Activated CD4-positive, alpha-beta memory T cell treated with anti-CD3 and anti-CD28 coated beads for 36 hours (primary cell): ENCODE measurements around the gene RAB8A. TPM values are rescaled to one million over a fixed set of nuclear protein-coding genes. Genes with fewer than 3 reads are reported as not detected.
A peak's percentile ranks its signal among the peaks of the same experiment; 100 is the strongest.
"Not testable (repeated sequence)": the region's sequence is repeated elsewhere in the genome, so short reads cannot be mapped to it uniquely, and the experiment has no call there.

Experiments used
- CTCF ChIA-PET: fragments of 350-600 bp; sonication (Branson Sonifier 250); formaldehyde crosslinking; loops from one replicate; lab custom pipeline; 2021; ENCODE audit warnings: antibody characterized with exemption, inconsistent platforms; lab: Charles Lee
- POLR2A ChIA-PET: fragments of 350-600 bp; sonication (Branson Sonifier 250); formaldehyde crosslinking; loops from one replicate; lab custom pipeline; 2021; ENCODE audit warnings: antibody characterized with exemption; lab: Charles Lee
- DNase-seq: peaks from one replicate; pipeline ENCODE4 v3.0.0-alpha.2; 2020
- H3K27ac Mint-ChIP-seq: one replicate; pipeline ENCODE4 v1.8.0; 2021; ENCODE audit warnings: mixed read lengths
- H3K27me3 Mint-ChIP-seq: one replicate; pipeline ENCODE4 v1.8.0; 2021; ENCODE audit warnings: mixed read lengths
- H3K36me3 Mint-ChIP-seq: one replicate; pipeline ENCODE4 v1.8.0; 2021; ENCODE audit warnings: mixed read lengths
- H3K4me1 Mint-ChIP-seq: one replicate; pipeline ENCODE4 v1.8.0; 2021; ENCODE audit warnings: low read depth, mixed read lengths
- H3K4me3 Mint-ChIP-seq: one replicate; pipeline ENCODE4 v1.8.0; 2021; ENCODE audit warnings: mild to moderate bottlenecking, mixed read lengths
- H3K9me3 Mint-ChIP-seq: one replicate; pipeline ENCODE4 v1.8.0; 2021; ENCODE audit warnings: mixed read lengths
- intact Hi-C: fragments of 100-400 bp; cut with micrococcal nuclease; formaldehyde crosslinking; loops from one replicate; pipeline ENCODE4 v1.15.1; 2023
- total RNA-seq, 2 experiments: library from RNA; stranded (reverse); gene quantifications; one replicate each; pipeline ENCODE4 v1.2.3, GENCODE V29; 2021

Gene RAB8A
- total RNA-seq, 2 experiments from 2014 or later = 146 to 154 TPM

GRCh38 chr19:16160445-16160942 is 48.8 kb downstream of the RAB8A start:
- Mint-ChIP-seq H3K9me3 (no peaks in the 10 kb centered on the region), H3K27ac (peak overlapping the region; percentile 23), H3K4me3 (no peak overlapping the region), H3K4me1 (peaks cover 18% of the 10 kb centered on the region), H3K27me3 (no peaks in the 10 kb centered on the region), H3K36me3 (peaks cover 20% of the 10 kb centered on the region)
- intact Hi-C loops = loop anchor here (5.0 kb wide), 1 partner anchor 43 kb away; no protein-coding TSS in a partner anchor
- no peak for DNase-seq
- ChIA-PET POLR2A (interaction anchor here (1.9 kb wide), 1 partner anchor 17 kb away, joined by 6 read pairs; the partner anchor contains the start of gene HSH2D), CTCF (interaction anchor here (1.1 kb wide), 1 partner anchor 20 kb away, joined by 3 read pairs; no protein-coding TSS in a partner anchor)

GRCh38 chr19:16160943-16161560 is 49.4 kb downstream of the RAB8A start:
- Mint-ChIP-seq H3K4me3 (no peak overlapping the region), H3K27me3 (no peaks in the 10 kb centered on the region), H3K36me3 (peaks cover 16% of the 10 kb centered on the region), H3K4me1 (peaks cover 18% of the 10 kb centered on the region), H3K27ac (peak overlapping the region; percentile 70), H3K9me3 (no peaks in the 10 kb centered on the region)
- ChIA-PET POLR2A (interaction anchor here (1.9 kb wide), 1 partner anchor 17 kb away, joined by 6 read pairs; the partner anchor contains the start of gene HSH2D), CTCF (interaction anchor here (1.1 kb wide), 1 partner anchor 20 kb away, joined by 3 read pairs; no protein-coding TSS in a partner anchor)
- intact Hi-C loops = loop anchor here (5.0 kb wide), 1 partner anchor 44 kb away; no protein-coding TSS in a partner anchor
- peak; percentile 67 for DNase-seq

GRCh38 chr19:16161840-16162239 is 50.2 kb downstream of the RAB8A start:
- H3K4me1 Mint-ChIP-seq = peaks cover 18% of the 10 kb centered on the region
- DNase-seq = peak; percentile 64
- intact Hi-C loops = loop anchor here (5.0 kb wide), 1 partner anchor 45 kb away; no protein-coding TSS in a partner anchor
- POLR2A ChIA-PET = interaction anchor here (0.7 to 1.9 kb wide), 2 partner anchors 9 to 18 kb away, joined by 4 to 6 read pairs; partner anchors contain the start of gene HSH2D
- H3K36me3 Mint-ChIP-seq = peaks cover 10% of the 10 kb centered on the region
- H3K27me3 Mint-ChIP-seq = no peaks in the 10 kb centered on the region
- peak overlapping the region; percentile 18 for H3K27ac Mint-ChIP-seq
- H3K4me3 Mint-ChIP-seq = no peak overlapping the region
- CTCF ChIA-PET = interaction anchor here (0.6 to 1.3 kb wide), 2 partner anchors 99 to 875 kb away, joined by 3 to 5 read pairs; no protein-coding TSS in a partner anchor
- H3K9me3 Mint-ChIP-seq = no peaks in the 10 kb centered on the region

DNA sequence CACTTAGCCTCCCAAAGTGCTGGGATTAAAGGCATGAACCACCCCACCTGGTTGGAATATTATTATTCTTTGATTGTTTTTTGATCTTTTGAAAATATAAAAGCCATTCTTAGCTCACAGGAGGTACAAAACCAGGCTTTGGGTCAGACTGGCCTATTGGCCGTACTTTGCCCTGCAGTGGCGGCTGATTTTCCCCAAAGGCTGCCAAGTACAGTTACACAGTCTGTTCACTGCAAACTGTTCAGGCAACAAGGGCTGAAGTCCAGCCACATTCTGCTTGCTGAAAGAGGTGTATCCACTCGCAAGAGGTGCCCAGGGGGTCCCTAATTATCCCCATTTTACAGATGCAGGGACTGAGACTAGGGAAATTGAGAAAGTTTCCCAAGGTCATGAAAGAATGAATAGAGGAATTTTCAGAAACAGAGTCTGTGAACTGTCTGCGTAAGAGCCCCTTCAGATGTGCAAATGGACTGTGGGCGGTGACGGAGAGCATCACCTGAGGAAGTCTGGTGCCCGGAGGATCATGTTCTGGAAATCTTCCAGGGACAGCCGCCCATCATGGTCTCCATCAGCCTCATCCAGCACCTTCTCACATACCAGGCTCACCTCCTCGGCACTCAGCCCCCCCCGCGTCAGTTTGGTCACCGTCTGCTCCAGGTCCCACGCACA is 52.7 kb downstream of the RAB8A start:
- H3K27ac Mint-ChIP-seq = no peak overlapping the region
- no peaks in the 10 kb centered on the region for H3K36me3 Mint-ChIP-seq
- DNase-seq = no peak
- ChIA-PET POLR2A (no interaction called here), CTCF (interaction anchor here (0.8 kb wide), 1 partner anchor 15 kb away, joined by 3 read pairs; no protein-coding TSS in a partner anchor)
- no peak overlapping the region for H3K4me3 Mint-ChIP-seq
- intact Hi-C loops = loop anchor here (5.0 kb wide), 1 partner anchor 47 kb away; no protein-coding TSS in a partner anchor
- peaks cover 5% of the 10 kb centered on the region for H3K9me3 Mint-ChIP-seq
- H3K4me1 Mint-ChIP-seq = peaks cover 24% of the 10 kb centered on the region
- no peaks in the 10 kb centered on the region for H3K27me3 Mint-ChIP-seq

DNA sequence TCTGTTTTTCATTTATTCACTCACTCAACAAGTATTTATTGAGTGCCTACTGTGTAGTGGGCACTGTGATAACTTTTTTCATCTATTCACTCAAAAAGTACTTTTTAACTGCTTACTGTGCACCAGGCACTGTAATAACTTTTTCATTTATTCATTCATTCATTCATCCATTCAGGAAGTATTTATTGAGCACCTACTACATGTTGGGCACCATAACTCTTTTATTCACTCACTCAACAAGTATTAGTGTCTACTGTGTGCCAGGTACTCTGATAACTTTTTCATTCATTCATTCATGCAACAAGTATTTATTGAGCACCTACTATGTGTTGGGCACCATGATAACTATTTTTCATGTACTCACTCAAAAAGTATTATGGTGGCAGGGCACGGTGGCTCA is 54.7 kb downstream of the RAB8A start:
- ChIA-PET CTCF (no interaction called here), POLR2A (no interaction called here)
- intact Hi-C loops = no loop called here
- H3K27me3 Mint-ChIP-seq = no peaks in the 10 kb centered on the region
- no peaks in the 10 kb centered on the region for H3K36me3 Mint-ChIP-seq
- peaks cover 5% of the 10 kb centered on the region for H3K9me3 Mint-ChIP-seq
- peaks cover 12% of the 10 kb centered on the region for H3K4me1 Mint-ChIP-seq
- H3K4me3 Mint-ChIP-seq = no peak overlapping the region
- no peak overlapping the region for H3K27ac Mint-ChIP-seq
- DNase-seq = no peak

GRCh38 chr19:16167055-16167454 is 55.4 kb downstream of the RAB8A start:
- POLR2A ChIA-PET = no interaction called here
- no peak for DNase-seq

GRCh38 chr19:16168465-16169081 is 56.9 kb downstream of the RAB8A start:
- no peak overlapping the region for H3K27ac Mint-ChIP-seq
- no peak for DNase-seq
- no peaks in the 10 kb centered on the region for H3K36me3 Mint-ChIP-seq
- H3K4me1 Mint-ChIP-seq = peaks cover 6% of the 10 kb centered on the region
- POLR2A ChIA-PET = no interaction called here
- peaks cover 5% of the 10 kb centered on the region for H3K9me3 Mint-ChIP-seq
- H3K27me3 Mint-ChIP-seq = no peaks in the 10 kb centered on the region
- CTCF ChIA-PET = interaction anchor here (0.6 to 0.9 kb wide), 4 partner anchors 13 to 106 kb away, joined by 3 to 4 read pairs (median 3); no protein-coding TSS in a partner anchor
- no peak overlapping the region for H3K4me3 Mint-ChIP-seq
- intact Hi-C loops = no loop called here

More at GRCh38 chr19:16167055-16167454, 55.4 kb downstream of the RAB8A start:
- Mint-ChIP-seq H3K4me3 (no peak overlapping the region), H3K27ac (no peak overlapping the region), H3K36me3 (no peaks in the 10 kb centered on the region), H3K9me3 (peaks cover 5% of the 10 kb centered on the region), H3K4me1 (peaks cover 6% of the 10 kb centered on the region), H3K27me3 (no peaks in the 10 kb centered on the region)
- CTCF ChIA-PET = no interaction called here
- intact Hi-C loops = no loop called here

GRCh38 chr19:16170134-16170533 is 58.4 kb downstream of the RAB8A start:
- Mint-ChIP-seq H3K4me1 (peaks cover 6% of the 10 kb centered on the region), H3K27ac (no peak overlapping the region), H3K36me3 (no peaks in the 10 kb centered on the region), H3K27me3 (no peaks in the 10 kb centered on the region), H3K9me3 (peaks cover 8% of the 10 kb centered on the region), H3K4me3 (no peak overlapping the region)
- ChIA-PET CTCF (interaction anchor here (1.1 kb wide), 1 partner anchor 12 kb away, joined by 4 read pairs; no protein-coding TSS in a partner anchor), POLR2A (no interaction called here)
- no peak for DNase-seq
- intact Hi-C loops = no loop called here

DNA sequence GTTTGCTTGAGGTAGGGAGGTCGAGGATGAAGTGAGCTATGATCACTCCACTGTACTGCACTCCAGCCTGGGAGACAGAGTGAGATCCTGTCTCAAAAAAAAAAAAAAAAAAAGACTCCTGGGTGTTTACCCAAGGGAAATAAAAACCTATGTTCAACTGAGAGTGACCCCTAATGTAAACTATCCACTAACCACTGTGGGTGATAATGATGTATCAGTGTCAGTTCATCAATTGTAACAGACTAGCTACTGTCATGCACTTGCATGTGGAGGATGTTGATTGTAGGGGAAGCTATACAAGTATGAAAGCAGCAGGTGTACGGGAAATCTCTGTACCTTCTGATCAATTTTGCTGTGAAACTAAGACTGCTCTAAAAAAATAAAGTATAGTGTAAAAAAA is 64.3 kb downstream of the RAB8A start:
- DNase-seq = no peak
- no peaks in the 10 kb centered on the region for H3K4me1 Mint-ChIP-seq
- H3K36me3 Mint-ChIP-seq = no peaks in the 10 kb centered on the region
- no peaks in the 10 kb centered on the region for H3K27me3 Mint-ChIP-seq
- H3K9me3 Mint-ChIP-seq = peaks cover 3% of the 10 kb centered on the region
- CTCF ChIA-PET = interaction anchor here (0.7 to 1.0 kb wide), 3 partner anchors 26 to 114 kb away, joined by 3 to 4 read pairs (median 4); partner anchors contain the start of gene RAB8A
- no peak overlapping the region for H3K4me3 Mint-ChIP-seq
- intact Hi-C loops = no loop called here
- no peak overlapping the region for H3K27ac Mint-ChIP-seq
- POLR2A ChIA-PET = interaction anchor here (0.6 kb wide), 1 partner anchor 72 kb away, joined by 3 read pairs; no protein-coding TSS in a partner anchor

GRCh38 chr19:16178866-16179265 is 67.2 kb downstream of the RAB8A start:
- H3K4me1 Mint-ChIP-seq, POLR2A ChIA-PET, H3K27me3 Mint-ChIP-seq, intact Hi-C loops, DNase-seq, H3K9me3 Mint-ChIP-seq, H3K36me3 Mint-ChIP-seq, H3K4me3 Mint-ChIP-seq, H3K27ac Mint-ChIP-seq: not testable (repeated sequence)
- CTCF ChIA-PET = interaction anchor here (1.0 to 5.9 kb wide), 2 partner anchors 15 to 137 kb away, joined by 3 to 45 read pairs; no protein-coding TSS in a partner anchor

- peaks cover 4% of the 10 kb centered on the region for H3K27me3 Mint-ChIP-seq
Observed at GRCh38 chr19:16180611-16181010, 68.9 kb downstream of the RAB8A start.

More at GRCh38 chr19:16180611-16181010, 68.9 kb downstream of the RAB8A start:
- H3K9me3 Mint-ChIP-seq = no peaks in the 10 kb centered on the region
- intact Hi-C loops = loop anchor here (10.0 kb wide), 1 partner anchor 346 kb away; no protein-coding TSS in a partner anchor
- no peak for DNase-seq
- H3K27ac Mint-ChIP-seq = no peak overlapping the region
- H3K36me3 Mint-ChIP-seq = peaks cover 5% of the 10 kb centered on the region
- no peak overlapping the region for H3K4me3 Mint-ChIP-seq
- CTCF ChIA-PET = interaction anchor here (0.7 to 5.9 kb wide), 7 partner anchors 20 to 156 kb away, joined by 3 to 45 read pairs (median 4); no protein-coding TSS in a partner anchor
- POLR2A ChIA-PET = interaction anchor here (0.6 kb wide), 1 partner anchor 159 kb away, joined by 3 read pairs; no protein-coding TSS in a partner anchor
- H3K4me1 Mint-ChIP-seq = peaks cover 13% of the 10 kb centered on the region
